GM19455 (cell line): ENCODE measurements around the gene ARPC4.
"Not testable (repeated sequence)": the region's sequence is repeated elsewhere in the genome, so short reads cannot be mapped to it uniquely, and the experiment has no call there.

Experiments
- ATAC-seq: cut with Tn5 transposase; IDR thresholded peaks from one replicate; pipeline ENCODE4 v1.9.1; 2021; ENCODE audit not compliant: unreplicated experiment

ARPC4 gene

DNA sequence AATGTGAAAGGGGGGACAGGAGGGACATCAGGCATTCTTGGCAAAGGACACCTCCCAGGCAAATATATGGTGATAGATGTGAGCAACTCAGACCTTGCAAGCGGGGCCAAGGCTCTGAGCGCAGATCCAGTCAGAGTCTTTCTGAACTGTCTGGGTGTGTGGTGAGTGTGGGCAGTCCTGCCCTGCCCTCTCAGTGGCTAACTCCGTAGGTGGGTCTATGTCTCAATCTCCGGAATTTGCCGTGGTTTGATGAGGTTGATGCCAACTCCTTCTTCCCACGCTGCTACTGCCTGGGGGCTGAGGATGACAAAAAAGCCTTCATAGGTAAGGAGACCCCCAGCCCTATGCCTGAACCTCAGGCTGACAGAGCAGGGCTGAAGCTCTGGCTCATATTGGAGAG lies 24.6 kb downstream of the ARPC4 start:
- ATAC-seq: no peak

DNA sequence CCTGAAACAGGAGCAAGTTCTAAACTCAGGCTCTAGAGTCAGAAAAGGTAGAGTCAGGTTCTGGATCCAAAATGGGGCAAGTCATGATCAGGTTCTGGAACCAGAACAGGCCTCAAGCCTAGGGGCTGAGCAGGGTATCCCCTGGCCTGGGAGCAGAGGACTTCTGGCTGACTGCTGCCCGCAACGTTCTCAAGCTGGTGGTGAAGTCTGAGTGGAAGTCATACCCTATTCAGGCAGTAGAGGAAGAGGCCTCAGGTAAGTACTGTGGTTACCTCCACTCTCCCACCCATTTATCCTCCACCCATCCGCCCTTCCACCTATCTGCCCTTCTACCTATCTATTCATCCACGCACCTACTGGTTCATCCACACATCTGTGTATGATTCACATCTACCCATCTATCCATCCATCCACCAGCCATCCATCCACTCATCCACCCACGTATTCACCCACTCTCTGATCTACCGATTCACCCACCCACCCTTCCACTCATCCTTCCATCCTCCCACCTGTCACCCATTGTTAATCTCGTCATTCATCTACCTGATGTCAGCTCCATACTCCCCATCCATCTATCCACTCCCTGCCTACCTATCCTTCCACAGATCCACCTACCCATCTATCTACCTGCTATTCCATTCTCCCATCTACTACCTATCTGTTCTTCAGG lies 25.9 kb downstream of the ARPC4 start:
- ATAC-seq: no peak

DNA sequence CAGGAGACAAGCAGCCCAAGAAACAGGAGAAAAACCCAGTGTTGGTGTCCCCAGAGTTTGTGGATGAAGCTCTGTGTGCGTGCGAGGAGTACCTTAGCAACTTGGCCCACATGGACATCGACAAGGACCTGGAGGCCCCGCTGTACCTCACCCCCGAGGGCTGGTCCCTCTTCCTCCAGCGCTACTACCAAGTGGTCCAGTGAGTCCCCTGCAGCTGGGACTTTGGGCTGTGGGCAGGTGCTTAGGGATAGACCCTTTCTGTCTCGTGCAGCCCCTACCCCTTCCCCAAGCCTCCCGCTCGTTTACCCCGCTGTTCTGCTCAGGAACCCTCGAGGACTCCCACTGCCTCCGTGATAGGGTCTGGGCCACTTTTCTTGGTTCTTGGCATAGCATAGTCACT lies 27.7 kb downstream of the ARPC4 start:
- ATAC-seq: no peak

DNA sequence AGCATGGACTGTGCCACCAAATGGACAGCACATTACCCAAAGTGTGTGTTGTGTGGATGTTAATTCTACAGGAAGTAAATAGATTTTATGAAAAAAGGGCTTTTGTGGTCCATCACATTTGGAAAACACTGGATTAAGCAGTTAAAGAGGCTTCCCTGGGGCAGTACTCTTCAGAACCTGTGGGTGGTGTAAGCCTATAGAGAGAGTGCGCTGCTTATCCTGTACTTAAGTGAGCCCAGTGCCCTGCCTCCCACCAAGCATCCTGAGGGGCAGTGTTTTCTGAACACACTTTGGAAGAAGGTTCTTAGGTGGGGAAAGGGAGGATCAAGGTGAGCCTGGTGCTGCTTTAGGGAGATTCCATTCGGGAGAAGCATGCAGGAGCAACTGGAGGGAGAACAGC lies 28.1 kb downstream of the ARPC4 start:
- no peak for ATAC-seq

DNA sequence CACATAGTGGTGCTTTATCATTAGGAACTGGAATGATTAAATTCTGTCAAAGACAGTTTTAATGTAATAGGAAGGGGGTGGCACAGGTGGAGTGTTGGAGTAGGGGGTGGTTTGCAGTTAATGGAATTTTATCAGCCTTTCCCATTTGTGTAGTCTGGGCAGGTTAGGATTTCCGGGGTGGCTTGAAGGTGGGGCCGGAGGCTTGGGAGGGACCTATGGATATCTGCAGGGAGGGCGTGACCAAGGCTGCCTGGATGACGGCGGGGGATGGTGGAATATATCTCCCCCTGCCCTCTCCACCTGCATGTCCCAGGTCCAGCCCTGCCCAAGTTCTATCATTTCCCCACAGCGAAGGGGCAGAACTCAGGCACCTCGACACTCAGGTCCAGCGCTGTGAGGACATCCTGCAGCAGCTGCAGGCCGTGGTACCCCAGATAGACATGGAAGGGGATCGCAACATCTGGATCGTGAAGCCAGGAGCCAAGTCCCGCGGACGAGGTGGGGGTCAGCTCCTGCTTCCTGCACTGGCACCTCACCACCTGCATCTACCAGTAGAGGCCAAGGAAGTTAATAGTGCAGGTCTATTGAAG lies 32.7 kb downstream of the ARPC4 start:
- no peak for ATAC-seq

DNA sequence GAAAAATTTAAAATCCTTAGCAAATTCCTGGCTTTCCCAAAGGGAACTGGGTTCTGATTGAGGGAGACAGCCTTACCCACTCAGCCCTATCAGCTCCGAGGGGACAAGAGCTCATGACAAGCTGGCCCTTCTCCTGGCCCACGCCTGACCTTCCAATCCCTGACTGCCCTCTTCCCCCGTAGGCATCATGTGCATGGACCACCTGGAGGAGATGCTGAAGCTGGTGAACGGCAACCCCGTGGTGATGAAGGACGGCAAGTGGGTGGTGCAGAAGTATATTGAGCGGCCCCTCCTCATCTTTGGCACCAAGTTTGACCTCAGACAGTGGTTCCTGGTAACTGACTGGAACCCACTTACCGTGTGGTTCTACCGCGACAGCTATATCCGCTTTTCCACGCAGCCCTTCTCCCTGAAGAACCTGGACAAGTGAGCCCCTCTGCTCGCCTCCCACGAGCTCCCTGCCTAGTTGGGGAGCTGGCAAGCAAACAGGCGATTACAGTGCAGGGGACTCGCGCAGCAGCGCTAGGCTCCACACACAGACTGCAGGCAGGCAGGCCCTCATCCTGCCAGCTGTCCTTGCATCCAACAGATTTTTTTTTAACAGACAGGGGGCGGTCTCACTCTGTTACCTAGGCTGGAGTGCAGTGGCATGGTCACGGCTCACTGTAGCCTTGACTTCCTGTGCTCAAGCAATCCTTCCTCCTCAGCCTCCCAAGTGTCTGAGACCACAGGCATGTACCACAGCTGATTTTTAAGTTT lies 34.1 kb downstream of the ARPC4 start:
- no peak for ATAC-seq

DNA sequence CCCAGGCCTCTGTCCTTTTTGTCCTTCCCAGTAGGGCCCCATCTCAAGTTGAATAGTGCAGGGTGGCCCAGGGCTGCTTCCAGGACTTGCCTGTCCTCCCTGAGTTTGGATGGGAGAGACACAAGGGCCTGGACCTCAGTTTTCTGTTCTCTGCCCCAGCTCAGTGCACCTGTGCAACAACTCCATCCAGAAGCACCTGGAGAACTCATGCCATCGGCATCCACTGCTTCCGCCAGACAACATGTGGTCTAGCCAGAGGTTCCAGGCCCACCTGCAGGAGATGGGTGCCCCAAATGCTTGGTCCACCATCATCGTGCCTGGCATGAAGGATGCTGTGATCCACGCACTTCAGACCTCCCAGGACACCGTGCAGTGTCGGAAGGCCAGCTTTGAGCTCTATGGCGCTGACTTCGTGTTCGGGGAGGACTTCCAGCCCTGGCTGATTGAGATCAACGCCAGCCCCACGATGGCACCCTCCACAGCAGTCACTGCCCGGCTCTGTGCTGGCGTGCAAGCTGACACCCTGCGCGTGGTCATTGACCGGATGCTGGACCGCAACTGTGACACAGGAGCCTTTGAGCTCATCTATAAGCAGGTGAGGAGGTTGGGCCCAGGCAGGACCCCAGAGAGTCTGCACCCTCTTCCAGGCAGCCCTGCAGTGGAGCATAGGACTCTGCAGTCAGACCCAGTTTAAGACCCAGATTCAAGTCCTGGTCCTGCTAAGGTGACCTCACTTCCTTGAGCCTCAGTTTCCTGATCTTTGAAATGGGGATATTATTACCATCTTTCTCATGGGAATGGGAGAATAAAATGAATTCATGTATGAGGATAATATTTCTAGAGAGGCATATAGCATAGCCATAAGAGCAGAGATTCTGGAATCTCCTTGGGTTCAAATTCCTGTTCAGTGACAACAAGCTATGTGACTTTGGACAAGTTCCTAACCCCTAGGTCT lies 36.2 kb downstream of the ARPC4 start:
- no peak for ATAC-seq

DNA sequence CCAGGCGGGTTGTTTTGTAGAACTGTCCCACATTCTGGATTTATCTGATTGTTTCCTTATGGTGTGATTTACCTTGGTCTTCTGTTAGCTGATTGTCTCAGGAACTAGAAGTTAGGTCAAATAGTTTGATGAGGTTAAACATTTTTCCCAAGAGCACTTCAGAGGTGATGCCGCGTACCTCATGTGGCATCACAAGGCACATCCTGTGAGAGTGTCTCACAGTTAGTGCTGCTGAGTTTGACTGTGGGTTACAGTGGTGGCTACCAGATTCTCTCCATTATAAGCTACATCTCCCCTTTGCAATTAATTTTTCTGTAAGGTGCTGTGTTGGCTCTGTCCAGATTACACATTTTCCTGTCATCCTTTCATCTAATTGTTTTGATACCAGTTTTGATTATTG lies 38.4 kb downstream of the ARPC4 start:
- no peak for ATAC-seq

DNA sequence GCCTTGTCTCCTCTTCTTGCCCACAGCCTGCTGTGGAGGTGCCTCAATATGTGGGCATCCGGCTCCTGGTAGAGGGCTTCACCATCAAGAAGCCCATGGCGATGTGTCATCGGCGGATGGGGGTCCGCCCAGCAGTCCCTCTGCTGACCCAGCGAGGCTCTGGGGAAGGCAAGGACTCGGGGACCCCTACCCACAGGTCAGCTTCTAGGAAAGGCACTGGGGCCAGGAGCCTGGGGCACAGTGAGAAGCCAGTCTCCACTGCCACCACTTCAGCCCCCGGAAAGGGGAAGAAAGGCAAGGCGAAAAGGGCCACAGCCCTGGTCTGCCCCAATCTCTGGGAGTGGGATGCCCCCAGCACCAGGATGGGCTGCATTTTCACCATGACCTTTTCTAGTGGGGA lies 40.2 kb downstream of the ARPC4 start:
- no peak for ATAC-seq

DNA sequence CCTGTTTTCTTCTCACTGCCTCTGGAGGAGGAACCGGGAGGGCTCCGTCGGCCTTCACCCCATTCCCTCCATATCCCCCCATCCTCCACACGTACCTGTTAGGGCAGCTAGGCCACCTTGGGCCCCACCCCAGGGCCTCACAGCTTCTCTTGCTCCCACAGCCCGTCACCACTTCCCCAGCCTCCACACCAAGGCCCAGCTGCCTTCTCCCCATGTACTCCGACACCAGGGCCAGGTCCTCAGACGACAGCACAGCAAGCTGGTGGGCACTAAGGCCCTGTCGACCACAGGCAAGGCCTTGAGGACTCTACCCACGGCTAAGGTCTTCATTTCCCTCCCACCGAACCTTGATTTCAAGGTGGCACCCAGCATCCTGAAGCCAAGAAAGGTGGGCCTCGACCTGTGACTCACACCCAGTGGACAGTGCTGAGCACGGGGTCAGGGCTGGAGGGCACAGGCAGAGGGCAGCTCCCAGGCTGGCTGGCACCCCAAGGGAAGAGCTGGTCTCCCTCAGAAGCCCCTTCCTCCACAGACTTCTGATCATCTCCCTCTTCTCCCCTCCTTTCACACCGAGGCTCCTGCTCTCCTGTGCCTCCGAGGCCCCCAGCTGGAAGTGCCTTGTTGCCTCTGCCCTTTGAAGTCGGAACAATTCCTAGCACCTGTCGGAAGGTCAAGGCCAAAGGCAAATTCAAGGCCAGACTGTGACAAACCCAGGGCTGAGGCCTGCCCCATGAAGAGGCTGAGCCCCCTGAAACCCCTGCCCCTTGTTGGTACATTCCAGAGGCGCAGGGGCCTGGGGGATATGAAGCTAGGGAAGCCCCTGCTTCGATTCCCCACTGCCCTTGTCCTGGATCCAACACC lies 41.9 kb downstream of the ARPC4 start:
- ATAC-seq: no peak

DNA sequence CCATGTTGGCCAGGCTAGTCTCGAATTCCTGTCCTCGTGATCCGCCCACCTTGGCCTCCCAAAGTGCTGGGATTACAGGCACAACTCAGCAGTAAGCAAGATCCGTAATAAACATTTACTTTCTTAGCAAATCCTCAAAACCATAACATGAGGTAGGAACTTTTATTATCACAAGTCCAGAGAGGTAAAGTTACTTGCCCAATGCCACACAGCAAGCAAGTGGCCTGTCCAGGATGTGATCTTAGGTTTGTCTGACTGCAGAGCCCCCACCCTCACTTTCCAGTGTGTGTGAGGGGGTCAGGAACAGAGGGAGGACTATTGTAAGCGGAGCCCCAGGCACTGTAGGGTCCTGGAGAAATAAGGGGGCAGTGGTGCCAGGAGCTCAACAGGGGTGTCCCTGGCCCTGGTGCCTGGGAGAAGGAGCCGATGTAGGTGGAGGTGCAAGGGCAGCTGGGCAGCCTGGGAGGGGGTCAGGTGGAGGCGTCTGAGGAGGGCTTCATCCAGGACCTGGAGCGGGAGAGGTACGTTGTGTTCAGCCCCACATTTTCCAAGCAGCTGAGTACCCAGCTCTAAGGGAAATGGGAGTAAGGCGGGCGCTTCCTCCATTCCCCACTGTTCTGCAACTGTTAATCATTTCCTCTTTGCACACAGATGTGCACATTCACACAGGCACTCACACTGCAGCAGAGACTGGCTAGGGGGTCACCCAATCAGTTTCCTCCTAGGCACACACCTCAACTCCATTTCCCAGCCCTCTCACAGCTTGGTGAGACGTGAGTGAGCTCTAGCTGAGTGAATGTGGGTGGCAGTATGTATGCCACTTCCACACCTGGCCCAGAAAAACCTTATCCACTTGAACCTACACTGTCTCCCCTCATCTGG lies 45.1 kb downstream of the ARPC4 start:
- no peak for ATAC-seq

DNA sequence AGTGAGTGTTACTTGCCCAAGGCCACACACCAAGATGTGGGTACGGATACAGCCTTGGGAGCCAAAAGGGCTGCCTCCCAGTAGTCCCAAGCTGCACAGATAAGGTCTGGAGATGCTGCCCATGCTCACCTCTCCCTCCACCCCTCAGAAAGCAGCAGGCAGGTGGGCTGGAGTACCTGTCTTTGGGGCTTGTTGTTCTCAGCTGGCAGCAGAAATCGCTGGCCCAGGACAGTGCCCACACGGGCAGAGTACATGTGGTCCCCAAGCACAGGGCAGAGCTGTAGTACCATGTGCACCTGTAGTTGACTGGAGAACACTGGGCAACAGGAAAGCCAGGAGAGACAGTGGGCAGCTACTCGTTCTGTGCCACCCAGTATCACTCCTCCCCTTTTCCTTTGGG lies 46.0 kb downstream of the ARPC4 start:
- no peak for ATAC-seq

DNA sequence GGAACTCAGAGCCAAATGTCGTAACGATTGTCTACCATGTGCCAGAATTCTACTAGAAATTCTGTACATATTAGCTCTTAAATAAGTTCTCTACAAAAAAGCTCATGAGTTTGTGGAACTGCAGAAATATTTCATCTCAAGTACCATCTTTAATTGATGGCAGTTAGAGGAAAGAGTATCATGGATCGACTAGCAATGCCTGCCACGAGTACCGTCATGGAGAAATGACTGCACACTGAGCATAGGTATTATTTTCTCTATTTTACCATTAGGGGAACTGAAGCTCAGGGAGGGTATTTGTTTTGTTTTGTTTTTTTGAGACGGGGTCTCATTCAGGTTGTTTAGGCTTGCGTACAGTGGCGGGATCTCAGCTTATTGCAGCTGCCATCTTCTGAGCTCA lies 48.1 kb downstream of the ARPC4 start:
- no peak for ATAC-seq

DNA sequence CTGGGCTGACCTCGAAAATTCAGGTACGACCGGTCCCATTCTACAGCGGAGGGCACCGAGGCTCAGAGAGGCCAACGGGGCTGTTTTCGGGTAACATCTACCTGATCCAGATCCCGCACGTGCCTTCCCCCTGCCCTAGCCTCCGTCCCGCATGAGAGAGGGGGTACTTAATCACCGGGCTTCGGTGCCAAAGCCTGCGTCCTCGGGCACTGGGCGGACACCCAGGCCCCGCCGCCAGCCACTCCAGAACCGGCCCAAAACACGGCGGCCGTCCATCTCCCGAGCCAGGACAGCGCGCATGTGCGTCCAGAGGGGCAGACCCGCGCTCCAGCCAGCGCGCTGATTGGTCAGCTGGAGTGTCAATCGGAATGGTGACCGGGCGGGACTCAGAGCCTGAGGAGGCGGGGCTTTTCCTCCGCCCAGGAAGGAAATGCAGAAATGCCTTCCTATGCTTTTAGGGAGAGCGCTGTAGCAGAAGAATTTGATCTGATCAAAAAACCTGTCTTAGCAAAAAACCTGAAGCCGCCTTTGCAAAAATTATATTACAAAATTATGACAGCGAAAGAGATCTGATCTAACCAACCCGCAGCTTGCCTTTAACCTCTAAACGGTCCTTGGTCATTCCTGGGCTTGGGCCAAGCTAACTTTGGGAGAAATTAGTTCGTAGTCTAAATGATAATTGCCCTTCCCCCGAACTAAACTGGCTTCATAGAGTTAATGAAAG lies 51.0 kb downstream of the ARPC4 start, which contains the start of gene RPUSD3:
RPUSD3 (minus strand) TSS at position 294 of the 724 bp plus-strand sequence; CDS start at position 276, 18 bp downstream.
- peak; percentile 97 for ATAC-seq

DNA sequence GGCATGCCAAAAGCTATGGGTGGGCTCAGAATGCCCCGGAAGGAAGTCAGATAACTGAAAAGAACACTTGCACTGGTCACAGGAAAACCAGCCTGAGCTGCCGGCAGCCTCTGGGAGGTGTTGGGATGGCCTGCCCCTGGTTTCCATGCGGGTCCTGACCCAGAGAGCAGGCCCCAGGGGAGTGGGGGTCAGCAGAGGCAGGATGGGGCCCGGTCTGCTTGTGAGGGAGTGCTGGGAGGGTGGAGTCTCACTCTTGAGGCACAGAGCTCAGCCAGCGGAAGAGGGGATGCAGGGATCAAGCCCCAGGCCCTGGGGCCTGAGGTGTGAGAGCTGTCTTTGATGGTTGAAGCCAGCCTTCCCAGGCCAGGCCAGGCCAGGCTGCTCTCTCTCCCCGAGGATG lies 53.3 kb downstream of the ARPC4 start:
- ATAC-seq: no peak

DNA sequence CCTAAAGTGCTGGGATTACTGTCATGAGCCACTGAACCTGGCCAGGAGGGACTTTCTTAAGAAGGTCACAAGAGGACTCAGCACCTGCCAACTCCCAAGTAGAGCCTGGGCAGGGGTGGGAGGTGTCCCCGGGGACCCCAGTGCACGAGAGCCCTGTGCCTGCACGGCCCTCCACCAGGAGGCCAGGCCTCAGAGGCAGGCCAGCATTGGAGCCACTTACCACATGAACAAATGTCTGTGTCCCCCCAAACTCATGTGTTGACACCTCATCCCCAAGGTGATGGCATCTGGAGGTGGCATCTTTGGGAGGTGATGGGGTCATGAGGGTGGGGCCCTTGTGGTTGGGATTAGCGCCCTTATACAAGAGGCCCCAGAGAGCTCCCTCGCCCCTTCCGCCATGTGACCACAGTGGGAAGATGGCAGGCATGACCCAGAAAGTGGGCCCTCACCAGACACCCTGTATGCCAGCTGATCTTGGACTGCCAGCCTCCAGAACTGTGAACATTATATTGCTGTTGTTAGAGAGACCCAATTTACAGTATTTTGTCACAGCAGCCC lies 54.1 kb downstream of the ARPC4 start:
- ATAC-seq: no peak

DNA sequence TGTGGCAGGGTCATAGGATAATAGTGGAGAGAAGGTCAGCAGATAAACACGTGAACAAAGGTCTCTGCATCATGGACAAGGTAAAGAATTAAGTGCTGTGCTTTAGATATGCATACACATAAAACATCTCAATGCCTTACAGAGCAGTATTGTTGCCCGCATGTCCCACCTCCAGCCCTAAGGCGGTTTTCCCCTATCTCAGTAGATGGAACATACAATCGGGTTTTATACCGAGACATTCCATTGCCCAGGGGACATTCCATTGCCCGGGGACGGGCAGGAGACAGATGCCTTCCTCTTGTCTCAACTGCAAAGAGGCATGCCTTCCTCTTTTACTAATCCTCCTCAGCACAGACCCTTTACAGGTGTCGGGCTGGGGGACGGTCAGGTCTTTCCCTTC lies 55.0 kb downstream of the ARPC4 start:
- ATAC-seq: not testable (repeated sequence)

DNA sequence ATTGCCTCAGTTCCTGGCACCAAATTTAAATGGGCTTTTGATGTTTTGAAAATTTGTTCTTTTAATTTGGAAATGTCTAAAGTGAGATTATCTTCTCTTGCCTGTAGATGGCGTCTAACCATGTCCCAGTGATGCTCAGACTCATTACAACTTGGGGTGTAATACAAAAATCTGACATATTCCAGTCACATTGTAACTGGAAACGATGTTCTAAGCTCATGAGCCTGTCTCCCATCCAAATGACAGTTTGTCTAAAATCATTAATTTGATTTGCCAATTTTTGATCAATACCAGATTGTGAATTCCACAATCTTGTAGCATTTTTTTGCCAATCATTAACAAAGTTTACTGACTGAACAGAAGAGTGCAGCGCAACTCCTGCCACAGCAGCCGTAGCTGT lies 56.0 kb downstream of the ARPC4 start:
- ATAC-seq: not testable (repeated sequence)
